H1 (cell line): ENCODE measurements around the gene ARHGAP35. TPM values are rescaled to one million over a fixed set of nuclear protein-coding genes. Genes with fewer than 3 reads are reported as not detected.

Experiments used
- CTCF ChIA-PET: fragments of 300-600 bp; sonication (Branson Sonifier 250); formaldehyde crosslinking; loops from one replicate; lab custom pipeline; 2021; ENCODE audit not compliant: partially characterized antibody; lab: Charles Lee
- POLR2A ChIA-PET: fragments of 300-600 bp; sonication (Branson Sonifier 250); formaldehyde crosslinking; loops from one replicate; lab custom pipeline; 2021; ENCODE audit warnings: inconsistent platforms; ENCODE audit not compliant: partially characterized antibody; lab: Charles Lee
- DNase-seq, 2 experiments: peaks; one replicate each; pipeline versions ENCODE4 v3.0.0 to v3.0.0-alpha.2; 2010 to 2022; ENCODE audit warnings: low spot score in 2 of 2, low read depth in 1 of 2, mixed read lengths in 1 of 2
- FAIRE-seq: peaks from 2 replicates; lab custom pipeline; 2011; peaks lifted over from hg19 to GRCh38; lab: Jason Lieb, UNC
- H2AFZ ChIP-seq: 2 replicates; pipeline ENCODE4 v1.8.1; 2012; ENCODE audit warnings: low read length, inconsistent platforms
- H2AK5ac ChIP-seq: 2 replicates; pipeline ENCODE4 v1.6.1; 2013; ENCODE audit warnings: low read depth, low read length
- H2BK120ac ChIP-seq: replicated peaks from 2 replicates; pipeline ENCODE3; 2013; ENCODE audit warnings: low read depth, low read length, inconsistent platforms
- H2BK12ac ChIP-seq: 2 replicates; pipeline ENCODE4 v1.6.1; 2013; ENCODE audit warnings: low read depth, low read length
- H2BK15ac ChIP-seq: 2 replicates; pipeline ENCODE4 v1.6.1; 2013; ENCODE audit warnings: low read length
- H2BK20ac ChIP-seq: 2 replicates; pipeline ENCODE4 v1.6.1; 2013; ENCODE audit warnings: low read length
- H2BK5ac ChIP-seq: 2 replicates; pipeline ENCODE4 v1.6.1; 2013; ENCODE audit warnings: low read depth, low read length
- H3K14ac ChIP-seq: 2 replicates; pipeline ENCODE4 v1.6.1; 2013; ENCODE audit warnings: inconsistent platforms; ENCODE audit not compliant: insufficient read length
- H3K18ac ChIP-seq: 2 replicates; pipeline ENCODE4 v1.6.1; 2013; ENCODE audit warnings: low read length; ENCODE audit errors: extremely low read depth
- H3K23ac ChIP-seq: 2 replicates; pipeline ENCODE4 v1.6.1; 2013; ENCODE audit warnings: inconsistent platforms; ENCODE audit not compliant: insufficient read length
- H3K23me2 ChIP-seq: 2 replicates; pipeline ENCODE4 v1.6.1; 2013; ENCODE audit warnings: low read depth, low read length
- H3K27ac ChIP-seq: 2 replicates; pipeline ENCODE4 v1.6.1; 2011; ENCODE audit warnings: low read depth, low read length, inconsistent platforms
- H3K27me3 ChIP-seq, 4 experiments: replicated peaks in 1 of 4; 1 replicate in 1 of 4; 2 replicates in 3 of 4; pipeline versions ENCODE4 v1.6.1 to v1.8.1; 2011 to 2013; ENCODE audit warnings: low read length in 3 of 4, mild to moderate bottlenecking in 3 of 4, inconsistent platforms in 2 of 4, mixed read lengths in 2 of 4, moderate library complexity in 1 of 4; ENCODE audit not compliant: control insufficient read depth in 3 of 4, insufficient read depth in 3 of 4; ENCODE audit errors: extremely low read depth in 1 of 4
- H3K36me3 ChIP-seq, 4 experiments: 2 replicates each; pipeline versions ENCODE4 v1.6.1 to v1.8.1; 2011 to 2013; ENCODE audit warnings: mild to moderate bottlenecking in 4 of 4, low read length in 3 of 4, moderate library complexity in 2 of 4, control low read depth in 1 of 4, inconsistent platforms in 1 of 4; ENCODE audit not compliant: insufficient read depth in 4 of 4, control insufficient read depth in 2 of 4
- H3K4ac ChIP-seq: replicated peaks from 2 replicates; pipeline ENCODE3; 2013; ENCODE audit warnings: low read length, low read depth, mixed read lengths, inconsistent platforms; ENCODE audit not compliant: insufficient read length
- H3K4me1 ChIP-seq, 4 experiments: replicated peaks in 1 of 4; 1 replicate in 1 of 4; 2 replicates in 3 of 4; pipeline versions ENCODE4 v1.6.1 to v1.8.1; 2011 to 2013; ENCODE audit warnings: low read length in 3 of 4, inconsistent platforms in 2 of 4, mixed read lengths in 1 of 4; ENCODE audit not compliant: insufficient read depth in 4 of 4, control insufficient read depth in 3 of 4
- H3K4me2 ChIP-seq, 2 experiments: 2 replicates each; pipeline versions ENCODE4 v1.6.1 to v1.8.1; 2011 to 2013; ENCODE audit warnings: low read depth in 2 of 2, low read length in 2 of 2, control low read depth in 1 of 2, inconsistent platforms in 1 of 2, mild to moderate bottlenecking in 1 of 2; ENCODE audit not compliant: insufficient read depth in 1 of 2
- H3K4me3 ChIP-seq, 4 experiments: fragments of 200-600, 300-600 bp in 1 of 4; sonication (generic), shearing (Covaris generic), sonication (Bioruptor Twin) in 1 of 4; 2 replicates each; pipeline versions ENCODE4 v1.5.1 to v1.8.1; 2011 to 2016; ENCODE audit warnings: low read length in 4 of 4, low read depth in 3 of 4, control low read depth in 2 of 4, inconsistent platforms in 2 of 4, mild to moderate bottlenecking in 2 of 4, mixed read lengths in 1 of 4, moderate library complexity in 1 of 4; ENCODE audit not compliant: insufficient read depth in 2 of 4; ENCODE audit errors: extremely low read depth in 1 of 4
- H3K56ac ChIP-seq: replicated peaks from 2 replicates; pipeline ENCODE3; 2013; ENCODE audit warnings: low read depth, mild to moderate bottlenecking, mixed read lengths, low read length, inconsistent platforms; ENCODE audit not compliant: insufficient read length
- H3K79me1 ChIP-seq: 2 replicates; pipeline ENCODE4 v1.6.1; 2013; ENCODE audit warnings: low read depth, low read length, control low read depth
- H3K79me2 ChIP-seq, 2 experiments: 2 replicates each; pipeline versions ENCODE4 v1.6.1 to v1.8.1; 2012 to 2013; ENCODE audit warnings: low read length in 2 of 2, mild to moderate bottlenecking in 2 of 2, inconsistent platforms in 1 of 2; ENCODE audit not compliant: insufficient read depth in 2 of 2, control insufficient read depth in 1 of 2
- H3K9ac ChIP-seq, 4 experiments: replicated peaks in 1 of 4; 1 replicate in 1 of 4; 2 replicates in 3 of 4; pipeline versions ENCODE4 v1.6.1 to v1.8.1; 2011 to 2013; ENCODE audit warnings: low read depth in 3 of 4, low read length in 3 of 4, control low read depth in 2 of 4, mild to moderate bottlenecking in 2 of 4, moderate library complexity in 2 of 4, inconsistent platforms in 1 of 4; ENCODE audit errors: extremely low read depth in 1 of 4
- H3K9me3 ChIP-seq, 2 experiments: 2 replicates each; pipeline versions ENCODE4 v1.6.1 to v1.8.1; 2012 to 2013; ENCODE audit warnings: mild to moderate bottlenecking in 2 of 2, moderate library complexity in 2 of 2, control low read depth in 1 of 2, inconsistent platforms in 1 of 2, low read depth in 1 of 2, low read length in 1 of 2, mixed read lengths in 1 of 2; ENCODE audit not compliant: insufficient read depth in 2 of 2
- H4K20me1 ChIP-seq, 2 experiments: replicated peaks in 1 of 2; 2 replicates each; pipeline versions ENCODE3 to v1.8.1; 2011 to 2013; ENCODE audit warnings: inconsistent platforms in 2 of 2, low read length in 2 of 2, mild to moderate bottlenecking in 1 of 2; ENCODE audit not compliant: insufficient read depth in 2 of 2, control insufficient read depth in 1 of 2
- H4K5ac ChIP-seq: 2 replicates; pipeline ENCODE4 v1.6.1; 2013; ENCODE audit warnings: low read length, low read depth, mixed read lengths, inconsistent platforms; ENCODE audit not compliant: insufficient read length
- H4K8ac ChIP-seq: 2 replicates; pipeline ENCODE4 v1.8.0; 2013; ENCODE audit warnings: mild to moderate bottlenecking, moderate library complexity, low read length, inconsistent platforms; ENCODE audit not compliant: insufficient read depth; ENCODE audit errors: extremely low read depth
- H4K91ac ChIP-seq: replicated peaks from 2 replicates; pipeline ENCODE3; 2013; ENCODE audit warnings: low read length, mixed read lengths, inconsistent platforms; ENCODE audit not compliant: insufficient read length
- BRCA1 ChIP-seq: IDR thresholded peaks from 2 replicates; pipeline ENCODE4 v1.6.1; 2012; ENCODE audit warnings: low read depth, low read length, improper control_type of control experiment
- CHD1 ChIP-seq: IDR thresholded peaks from 2 replicates; pipeline ENCODE4 v1.6.1; 2012; ENCODE audit warnings: low read depth, low read length, improper control_type of control experiment
- CTCF ChIP-seq, 3 experiments: IDR thresholded peaks; 1 replicate in 2 of 3; 2 replicates in 1 of 3; pipeline versions ENCODE4 v1.5.1 to v1.6.1; 2011; ENCODE audit warnings: low read length in 3 of 3, mild to moderate bottlenecking in 3 of 3, inconsistent platforms in 2 of 3, low read depth in 1 of 3, moderate library complexity in 1 of 3; ENCODE audit not compliant: insufficient read depth in 1 of 3; ENCODE audit errors: control extremely low read depth in 1 of 3
- E2F6 ChIP-seq: IDR thresholded peaks from 2 replicates; pipeline ENCODE4 v1.6.1; 2012; ENCODE audit warnings: inconsistent platforms
- FOSL1 ChIP-seq: IDR thresholded peaks from 2 replicates; pipeline ENCODE4 v1.6.1; 2011; ENCODE audit warnings: mild to moderate bottlenecking, low read depth, low read length, moderate library complexity; ENCODE audit not compliant: insufficient read depth
- HDAC2 ChIP-seq, 2 experiments: fragments of 300-600 bp in 1 of 2; sonication (generic) in 1 of 2; IDR thresholded peaks; 2 replicates each; pipeline ENCODE4 v1.6.1; 2011 to 2012; ENCODE audit warnings: low read depth in 2 of 2, low read length in 2 of 2, mild to moderate bottlenecking in 2 of 2, moderate library complexity in 2 of 2, borderline replicate concordance in 1 of 2, inconsistent platforms in 1 of 2
- NANOG ChIP-seq: IDR thresholded peaks from 2 replicates; pipeline ENCODE4 v1.6.1; 2011; ENCODE audit warnings: low read length, low read depth, mild to moderate bottlenecking, inconsistent platforms; ENCODE audit not compliant: insufficient read depth, poor library complexity, severe bottlenecking
- PHF8 ChIP-seq: fragments of 200-600 bp; sonication (generic); conservative IDR thresholded peaks from 2 replicates; pipeline ENCODE4 v1.7.1; 2012; ENCODE audit warnings: low read depth, mild to moderate bottlenecking, inconsistent platforms, low read length, moderate library complexity
- SIN3A ChIP-seq, 2 experiments: IDR thresholded peaks in 1 of 2; conservative IDR thresholded peaks in 1 of 2; 2 replicates each; pipeline ENCODE4 v1.6.1; 2011 to 2012; ENCODE audit warnings: low read length in 2 of 2, improper control_type of control experiment in 1 of 2, low read depth in 1 of 2, mild to moderate bottlenecking in 1 of 2
- SP2 ChIP-seq: IDR thresholded peaks from 2 replicates; pipeline ENCODE4 v1.6.1; 2012; ENCODE audit warnings: mild to moderate bottlenecking, low read length, inconsistent platforms
- WGBS, 2 experiments: shearing (Covaris generic) in 1 of 2; methylation state at CpG; one replicate each; pipeline versions ENCODE4 v1.1.6 to v1.1.7; 2013 to 2015; ENCODE audit warnings: low lambda C conversion rate in 2 of 2, mixed read lengths in 2 of 2, inconsistent platforms in 1 of 2, low coverage in 1 of 2, missing lambda C conversion rate in 1 of 2; ENCODE audit not compliant: insufficient replicate concordance in 2 of 2, insufficient coverage in 1 of 2, insufficient read length in 1 of 2; ENCODE audit errors: extremely low coverage in 1 of 2, missing lambda C conversion rate in 1 of 2; 5-methylcytosine and 5-hydroxymethylcytosine counted together
- polyA plus RNA-seq, 7 experiments: library from polyadenylated mRNA; depleted of rRNA in 3 of 7; stranded (reverse) in 5 of 7; unstranded in 2 of 7; fragments of >200 nt in 5 of 7; fragments of 200-250 nt in 2 of 7; gene quantifications; 1 replicate in 5 of 7; 2 replicates in 1 of 7; 4 replicates in 1 of 7; pipeline versions ENCODE4 v1.2.1 to v1.2.3, GENCODE V29; 2011 to 2013; ENCODE audit warnings: missing spikeins in 2 of 7, mixed read lengths in 2 of 7
- total RNA-seq: library from RNA; stranded (reverse); fragmentation: NEBNext Ultra II Directional; extraction: Animal tissue kit (Norgen Biotek cat#: 25700); gene quantifications from 2 replicates; pipeline ENCODE4 v1.2.1, GENCODE V29; 2021

ARHGAP35 gene
- total and polyA plus RNA-seq, 2 of the 8 experiments (the other 6 are each of a cell fraction or from before 2014, with no cell fraction given), result 29.7 to 64.5 TPM

- no peak overlapping the region for H4K91ac ChIP-seq
- no peak overlapping the region for H3K23ac ChIP-seq
- H4K5ac ChIP-seq, result no peak overlapping the region
- no peak overlapping the region for H3K4ac ChIP-seq
- no peak for FAIRE-seq
- H3K36me3 ChIP-seq, result no peaks in the 10 kb centered on the region
- no peaks in the 10 kb centered on the region for H3K9me3 ChIP-seq
- no peak overlapping the region for H3K14ac ChIP-seq
- no peak overlapping the region for H3K9ac ChIP-seq
- peaks cover 0 to 9% (median 5%) of the 10 kb centered on the region in 4 experiments; a peak in 4 of 7 replicates for H3K4me1 ChIP-seq
- ChIA-PET CTCF (interaction anchor here (2.4 kb wide), 1 partner anchor 87 kb away, joined by 5 read pairs; no protein-coding TSS in a partner anchor), POLR2A (interaction anchor here (0.7 to 1.3 kb wide), 3 partner anchors 12 to 92 kb away, joined by 3 to 5 read pairs (median 4); no protein-coding TSS in a partner anchor)
- no peak overlapping the region for H4K8ac ChIP-seq
- no peak overlapping the region for H2BK5ac ChIP-seq
- no peak overlapping the region for H2BK12ac ChIP-seq
- H3K27ac ChIP-seq, result no peak overlapping the region
- no peak overlapping the region for H3K56ac ChIP-seq
- H2AK5ac ChIP-seq, result no peak overlapping the region
- no peak for DNase-seq
- H2AFZ ChIP-seq, result no peak overlapping the region
- peaks cover 11 to 17% of the 10 kb centered on the region in 2 experiments for H4K20me1 ChIP-seq
- H3K18ac ChIP-seq, result no peak overlapping the region
- no peak overlapping the region for H2BK120ac ChIP-seq
- no peak overlapping the region for H2BK15ac ChIP-seq
- H3K4me2 ChIP-seq, result no peak overlapping the region
- H3K4me3 ChIP-seq, result no peak overlapping the region
- H3K79me2 ChIP-seq, result peaks cover 4 to 83% of the 10 kb centered on the region in 2 experiments
- peaks cover 19% of the 10 kb centered on the region for H3K79me1 ChIP-seq
- no peaks in the 10 kb centered on the region for H3K23me2 ChIP-seq
- WGBS, 2 experiments, result 89% methylated on average over 3 of the region's 3 CpGs; no CpG with 5 or more reads in 1 of the 2 experiments
- H3K27me3 ChIP-seq, result no peaks in the 10 kb centered on the region
- H2BK20ac ChIP-seq, result no peak overlapping the region
- TF ChIP-seq CTCF (IDR thresholded peaks at IDR 0.05; ENCODE audit: control extremely low read depth in 1 of 3, insufficient read depth in 1 of 3, low read depth in 1 of 3, low read length in 3 of 3) (no peak), NANOG (no peak), E2F6 (no peak), PHF8 (no peak), SP2 (no peak), SIN3A (conservative IDR thresholded peaks at IDR 0.05 in 1 of 2, IDR thresholded peaks at IDR 0.05 in 1 of 2; ENCODE audit: low read depth in 1 of 2, low read length in 2 of 2) (no peak), FOSL1 (no peak), BRCA1 (no peak), HDAC2 (IDR thresholded peaks at IDR 0.05; ENCODE audit: borderline replicate concordance in 1 of 2, low read depth in 2 of 2, low read length in 2 of 2) (no peak), CHD1 (no peak)
Measured at GRCh38 chr19:46903458-46903857, 42.7 kb downstream of the ARHGAP35 start.
